Astrocyte of the spinal cord (primary cell): ENCODE measurements around the gene TNFRSF14.
"Not testable (repeated sequence)": the region's sequence is repeated elsewhere in the genome, so short reads cannot be mapped to it uniquely, and the experiment has no call there.

Experiments
- DNase-seq: peaks from one replicate; pipeline ENCODE4 v3.0.0; 2011; ENCODE audit warnings: low read depth, low spot score
- H3K4me3 ChIP-seq: 2 replicates; pipeline ENCODE4 v1.5.1; 2011; ENCODE audit warnings: low read depth, mild to moderate bottlenecking, low read length, moderate library complexity
- in situ Hi-C: cut with HindIII; loops from 2 replicates; pipeline ENCODE4 v1.10.0; 2017; ENCODE audit warnings: low sequenced_read_pairs
- TF ChIP-seq, protein P1 (sequence below): IDR thresholded peaks from 2 replicates; pipeline ENCODE4 v1.5.1; 2012; ENCODE audit warnings: low read depth, mild to moderate bottlenecking, low read length, inconsistent platforms

The TNFRSF14 gene

DNA sequence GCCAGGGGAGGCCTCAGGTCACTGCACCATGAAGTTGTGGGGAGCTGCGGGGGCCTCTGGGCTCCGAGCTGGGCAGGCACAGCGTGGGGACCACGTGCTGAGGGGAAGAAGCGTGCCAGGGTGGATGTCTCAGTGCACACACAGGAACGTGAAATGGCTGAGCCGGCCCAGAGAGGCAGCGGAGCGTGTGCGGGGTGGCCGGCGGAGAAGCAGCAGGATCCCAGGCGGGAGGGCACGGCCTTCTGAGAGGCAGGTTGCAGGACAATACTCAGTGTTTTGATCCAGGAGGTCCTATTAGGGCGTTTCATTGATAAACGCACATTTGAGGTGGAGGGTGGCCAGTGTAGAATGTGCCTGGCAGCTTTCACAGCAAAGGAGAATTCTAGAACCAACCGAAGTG is 12.9 kb downstream of the TNFRSF14 start:
- no peak for DNase-seq
- no peak overlapping the region for H3K4me3 ChIP-seq
- in situ Hi-C loops, result no loop called here
- TF ChIP-seq, protein P1, sequence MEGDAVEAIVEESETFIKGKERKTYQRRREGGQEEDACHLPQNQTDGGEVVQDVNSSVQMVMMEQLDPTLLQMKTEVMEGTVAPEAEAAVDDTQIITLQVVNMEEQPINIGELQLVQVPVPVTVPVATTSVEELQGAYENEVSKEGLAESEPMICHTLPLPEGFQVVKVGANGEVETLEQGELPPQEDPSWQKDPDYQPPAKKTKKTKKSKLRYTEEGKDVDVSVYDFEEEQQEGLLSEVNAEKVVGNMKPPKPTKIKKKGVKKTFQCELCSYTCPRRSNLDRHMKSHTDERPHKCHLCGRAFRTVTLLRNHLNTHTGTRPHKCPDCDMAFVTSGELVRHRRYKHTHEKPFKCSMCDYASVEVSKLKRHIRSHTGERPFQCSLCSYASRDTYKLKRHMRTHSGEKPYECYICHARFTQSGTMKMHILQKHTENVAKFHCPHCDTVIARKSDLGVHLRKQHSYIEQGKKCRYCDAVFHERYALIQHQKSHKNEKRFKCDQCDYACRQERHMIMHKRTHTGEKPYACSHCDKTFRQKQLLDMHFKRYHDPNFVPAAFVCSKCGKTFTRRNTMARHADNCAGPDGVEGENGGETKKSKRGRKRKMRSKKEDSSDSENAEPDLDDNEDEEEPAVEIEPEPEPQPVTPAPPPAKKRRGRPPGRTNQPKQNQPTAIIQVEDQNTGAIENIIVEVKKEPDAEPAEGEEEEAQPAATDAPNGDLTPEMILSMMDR, result no peak

GRCh38 chr1:2569703-2570102 is 13.5 kb downstream of the TNFRSF14 start:
- in situ Hi-C loops, H3K4me3 ChIP-seq, DNase-seq: not testable (repeated sequence)

DNA sequence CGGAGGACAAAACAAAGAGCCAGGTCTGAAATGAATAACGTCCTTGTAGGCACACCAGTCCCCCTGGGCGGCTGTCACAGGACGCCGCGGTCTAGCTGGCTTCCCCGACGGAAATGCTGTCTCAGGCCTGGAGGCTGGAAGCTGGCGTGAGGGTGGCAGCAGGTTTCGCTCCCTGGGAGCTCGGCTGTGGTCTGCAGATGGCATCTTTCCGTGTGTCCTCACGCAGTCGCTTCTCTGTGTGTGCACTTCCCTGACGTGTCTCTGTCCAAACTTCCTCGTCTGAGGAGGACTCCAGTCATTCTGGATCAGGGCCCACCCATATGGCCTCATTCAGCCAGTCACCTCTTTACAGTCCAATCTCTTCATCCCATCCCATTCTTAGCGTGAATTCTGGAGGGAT is 14.2 kb downstream of the TNFRSF14 start:
- DNase-seq, result no peak
- TF ChIP-seq, protein P1, result no peak

DNA sequence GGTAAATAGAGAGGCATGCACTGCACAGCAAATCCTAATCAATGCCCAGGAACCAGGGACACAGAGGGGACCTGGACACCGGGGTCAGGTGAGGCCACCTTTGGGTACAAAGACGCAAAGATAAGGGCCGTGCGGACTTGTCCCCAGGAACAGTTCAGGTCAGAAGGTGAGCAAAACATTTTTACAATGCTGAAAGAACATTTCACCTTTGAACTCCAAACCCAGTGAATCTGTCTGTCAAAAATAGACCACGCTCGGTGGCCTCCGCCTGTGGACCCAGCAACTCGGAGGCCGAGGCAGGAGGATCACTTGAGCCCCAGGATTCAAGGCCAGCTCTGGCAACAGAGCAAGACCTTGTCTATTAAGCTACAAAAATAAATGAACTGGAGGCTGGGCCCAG is 15.2 kb downstream of the TNFRSF14 start:
- no peak overlapping the region for H3K4me3 ChIP-seq
- DNase-seq, result no peak
- TF ChIP-seq, protein P1, result no peak
- in situ Hi-C loops, result no loop called here

More for the DNA sequence above, 14.2 kb downstream of the TNFRSF14 start:
- H3K4me3 ChIP-seq, result no peak overlapping the region
- in situ Hi-C loops, result no loop called here

- in situ Hi-C loops, result no loop called here
- TF ChIP-seq, protein P1, result no peak
- no peak for DNase-seq
- no peak overlapping the region for H3K4me3 ChIP-seq
Measured at GRCh38 chr1:2573250-2573920, 17.2 kb downstream of the TNFRSF14 start.

- in situ Hi-C loops, result no loop called here
- no peak for DNase-seq
Measured at GRCh38 chr1:2574350-2574749, 18.2 kb downstream of the TNFRSF14 start.

More at GRCh38 chr1:2574350-2574749, 18.2 kb downstream of the TNFRSF14 start:
- no peak overlapping the region for H3K4me3 ChIP-seq
- TF ChIP-seq, protein P1, result no peak
